HAP-1 (cell line): ENCODE results near the gene SCEL.

ENCODE experiments used
- DNase-seq, 2 experiments: peaks; one replicate each; pipeline ENCODE4 v3.0.0-alpha.2; 2016 to 2020; ENCODE audit warnings: low spot score in 2 of 2
- H3K27me3 ChIP-seq: fragments of 250-450 bp; sonication (Bioruptor Pico); 2 replicates; pipeline ENCODE4 v1.5.1; 2020; ENCODE audit warnings: low read depth, mild to moderate bottlenecking, moderate library complexity
- H3K36me3 ChIP-seq: fragments of 250-450 bp; sonication (Bioruptor Pico); replicated peaks from 2 replicates; pipeline ENCODE4 v1.5.1; 2020; ENCODE audit warnings: mild to moderate bottlenecking
- H3K4me1 ChIP-seq: fragments of 250-450 bp; sonication (Bioruptor Pico); 2 replicates; pipeline ENCODE4 v1.5.1; 2020; ENCODE audit warnings: mild to moderate bottlenecking
- H3K4me3 ChIP-seq: fragments of 250-450 bp; sonication (Bioruptor Pico); 2 replicates; pipeline ENCODE4 v1.5.1; 2020; ENCODE audit warnings: mild to moderate bottlenecking, moderate library complexity
- H3K9me3 ChIP-seq: fragments of 250-450 bp; sonication (Bioruptor Pico); 2 replicates; pipeline ENCODE4 v1.5.1; 2020; ENCODE audit warnings: mild to moderate bottlenecking, moderate library complexity
- in situ Hi-C: fragments of 300-500 bp; cut with MboI; formaldehyde crosslinking; loops from 3 replicates; pipeline ENCODE4 v1.14.3; 2020; ENCODE audit warnings: low sequenced_read_pairs, inconsistent platforms, mixed read lengths

SCEL gene

GRCh38 chr13:77554069-77554468 lies 18.6 kb downstream of the SCEL start:
- in situ Hi-C loops = no loop called here
- H3K9me3 ChIP-seq = no peaks in the 10 kb centered on the region
- no peak for DNase-seq
- H3K36me3 ChIP-seq = no peaks in the 10 kb centered on the region
- no peak overlapping the region for H3K4me3 ChIP-seq
- peaks cover 4% of the 10 kb centered on the region; the same call in 1 of the 2 replicates for H3K27me3 ChIP-seq
- H3K4me1 ChIP-seq = no peaks in the 10 kb centered on the region

- H3K27me3 ChIP-seq = peaks cover 4% of the 10 kb centered on the region; the same call in 1 of the 2 replicates
- H3K4me1 ChIP-seq = no peaks in the 10 kb centered on the region
- in situ Hi-C loops = no loop called here
- H3K36me3 ChIP-seq = no peaks in the 10 kb centered on the region
- H3K4me3 ChIP-seq = no peak overlapping the region
- no peak for DNase-seq
- no peaks in the 10 kb centered on the region for H3K9me3 ChIP-seq
These were observed 19.7 kb downstream of the SCEL start for GRCh38 chr13:77555246-77555645.

GRCh38 chr13:77558016-77558415 lies 22.5 kb downstream of the SCEL start:
- in situ Hi-C loops = no loop called here
- DNase-seq = no peak
- peaks cover 4% of the 10 kb centered on the region; the same call in 1 of the 2 replicates for H3K27me3 ChIP-seq
- no peaks in the 10 kb centered on the region for H3K9me3 ChIP-seq
- H3K4me3 ChIP-seq = no peak overlapping the region
- no peaks in the 10 kb centered on the region for H3K36me3 ChIP-seq
- no peaks in the 10 kb centered on the region for H3K4me1 ChIP-seq

GRCh38 chr13:77563111-77563510 lies 27.6 kb downstream of the SCEL start:
- no peak for DNase-seq

GRCh38 chr13:77565635-77566034 lies 30.1 kb downstream of the SCEL start:
- Histone ChIP-seq H3K4me3 (no peak overlapping the region), H3K4me1 (no peaks in the 10 kb centered on the region), H3K9me3 (no peaks in the 10 kb centered on the region), H3K27me3 (peaks cover 3% of the 10 kb centered on the region), H3K36me3 (no peaks in the 10 kb centered on the region)
- in situ Hi-C loops = no loop called here
- peak in 1 of 2 experiments; percentile 18 for DNase-seq

More at GRCh38 chr13:77563111-77563510, 27.6 kb downstream of the SCEL start:
- in situ Hi-C loops = no loop called here
- H3K9me3 ChIP-seq = no peaks in the 10 kb centered on the region
- H3K4me1 ChIP-seq = no peaks in the 10 kb centered on the region
- no peaks in the 10 kb centered on the region for H3K36me3 ChIP-seq
- peaks cover 3% of the 10 kb centered on the region for H3K27me3 ChIP-seq
- H3K4me3 ChIP-seq = no peak overlapping the region

- in situ Hi-C loops = no loop called here
- Histone ChIP-seq H3K9me3 (no peaks in the 10 kb centered on the region), H3K4me1 (no peaks in the 10 kb centered on the region), H3K4me3 (no peak overlapping the region), H3K36me3 (no peaks in the 10 kb centered on the region), H3K27me3 (peaks cover 3% of the 10 kb centered on the region; the same call in 1 of the 2 replicates)
- DNase-seq = no peak
These were observed 36.5 kb downstream of the SCEL start for GRCh38 chr13:77571956-77572355.

- H3K36me3 ChIP-seq = no peaks in the 10 kb centered on the region
- no peak overlapping the region for H3K4me3 ChIP-seq
- DNase-seq = no peak
- H3K9me3 ChIP-seq = no peaks in the 10 kb centered on the region
- H3K4me1 ChIP-seq = no peaks in the 10 kb centered on the region
- H3K27me3 ChIP-seq = peaks cover 3% of the 10 kb centered on the region; the same call in 1 of the 2 replicates
- in situ Hi-C loops = no loop called here
These were observed 38.6 kb downstream of the SCEL start for GRCh38 chr13:77574096-77574495.

- Histone ChIP-seq H3K27me3 (no peaks in the 10 kb centered on the region), H3K4me1 (no peaks in the 10 kb centered on the region), H3K9me3 (no peaks in the 10 kb centered on the region), H3K36me3 (no peaks in the 10 kb centered on the region), H3K4me3 (no peak overlapping the region)
- no peak for DNase-seq
- in situ Hi-C loops = no loop called here
These were observed 44.5 kb downstream of the SCEL start for GRCh38 chr13:77579959-77580358.

- H3K27me3 ChIP-seq = no peaks in the 10 kb centered on the region
- H3K36me3 ChIP-seq = no peaks in the 10 kb centered on the region
- H3K4me1 ChIP-seq = no peaks in the 10 kb centered on the region
- DNase-seq = no peak
- H3K9me3 ChIP-seq = no peaks in the 10 kb centered on the region
- in situ Hi-C loops = no loop called here
- H3K4me3 ChIP-seq = no peak overlapping the region
These were observed 45.2 kb downstream of the SCEL start for GRCh38 chr13:77580748-77581147.

- DNase-seq = no peak
- H3K9me3 ChIP-seq = no peaks in the 10 kb centered on the region
- H3K4me3 ChIP-seq = no peak overlapping the region
- no peaks in the 10 kb centered on the region for H3K36me3 ChIP-seq
- H3K4me1 ChIP-seq = no peaks in the 10 kb centered on the region
- peaks cover under 1% of the 10 kb centered on the region; the same call in 1 of the 2 replicates for H3K27me3 ChIP-seq
- in situ Hi-C loops = no loop called here
These were observed 48.1 kb downstream of the SCEL start for GRCh38 chr13:77583581-77583980.

GRCh38 chr13:77584106-77584505 lies 48.6 kb downstream of the SCEL start:
- no peaks in the 10 kb centered on the region for H3K4me1 ChIP-seq
- H3K9me3 ChIP-seq = no peaks in the 10 kb centered on the region
- in situ Hi-C loops = no loop called here
- no peaks in the 10 kb centered on the region for H3K36me3 ChIP-seq
- peaks cover 4% of the 10 kb centered on the region; the same call in 1 of the 2 replicates for H3K27me3 ChIP-seq
- DNase-seq = no peak
- no peak overlapping the region for H3K4me3 ChIP-seq

GRCh38 chr13:77595166-77595810 lies 59.8 kb downstream of the SCEL start:
- peak; percentile 56 to 71 for DNase-seq
- Histone ChIP-seq H3K36me3 (no peaks in the 10 kb centered on the region), H3K9me3 (no peaks in the 10 kb centered on the region), H3K4me1 (peaks cover 9% of the 10 kb centered on the region; the same call in 1 of the 2 replicates), H3K4me3 (no peak overlapping the region), H3K27me3 (peaks cover 4% of the 10 kb centered on the region; the same call in 1 of the 2 replicates)
- in situ Hi-C loops = loop anchor here (5.0 kb wide), 1 partner anchor 152 kb away; no protein-coding TSS in a partner anchor

GRCh38 chr13:77596777-77597176 lies 61.3 kb downstream of the SCEL start:
- Histone ChIP-seq H3K4me1 (peaks cover 9% of the 10 kb centered on the region; the same call in 1 of the 2 replicates), H3K4me3 (no peak overlapping the region), H3K36me3 (no peaks in the 10 kb centered on the region), H3K9me3 (no peaks in the 10 kb centered on the region), H3K27me3 (peaks cover 4% of the 10 kb centered on the region; the same call in 1 of the 2 replicates)
- in situ Hi-C loops = loop anchor here (5.0 kb wide), 1 partner anchor 151 kb away; no protein-coding TSS in a partner anchor
- DNase-seq = no peak

GRCh38 chr13:77599351-77599750 lies 63.8 kb downstream of the SCEL start:
- in situ Hi-C loops = loop anchor here (5.0 kb wide), 1 partner anchor 148 kb away; no protein-coding TSS in a partner anchor

More at GRCh38 chr13:77599351-77599750, 63.8 kb downstream of the SCEL start:
- DNase-seq = peak in 1 of 2 experiments; percentile 14
- Histone ChIP-seq H3K4me3 (no peak overlapping the region), H3K27me3 (no peaks in the 10 kb centered on the region), H3K9me3 (no peaks in the 10 kb centered on the region), H3K4me1 (peaks cover 9% of the 10 kb centered on the region; the same call in 1 of the 2 replicates), H3K36me3 (no peaks in the 10 kb centered on the region)
